Endothelial cell of umbilical vein (primary cell): ENCODE results near the gene KIDINS220. TPM values are rescaled to one million over a fixed set of nuclear protein-coding genes. Genes with fewer than 3 reads are reported as not detected.

Experiments used
- BruUV-seq: library from RNA; stranded (reverse); fragments of 400-500 nt; replicated peaks from 2 replicates; lab custom pipeline; 2021; lab: Mats Ljungman, UMichigan
- CTCF ChIA-PET: fragments of 300-600, 350-600 bp; sonication (Branson Sonifier 250); formaldehyde crosslinking; loops from one replicate; lab custom pipeline; 2021; ENCODE audit warnings: antibody characterized with exemption, inconsistent platforms; lab: Charles Lee
- POLR2A ChIA-PET: fragments of 300-600, 350-600 bp; sonication (Branson Sonifier 250); formaldehyde crosslinking; loops from one replicate; lab custom pipeline; 2021; ENCODE audit warnings: antibody characterized with exemption, inconsistent platforms; lab: Charles Lee
- DNase-seq: peaks from one replicate; pipeline ENCODE4 v3.0.0-alpha.2; 2011; ENCODE audit warnings: low read depth, low spot score
- FAIRE-seq: peaks from 2 replicates; lab custom pipeline; 2011; peaks lifted over from hg19 to GRCh38; lab: Jason Lieb, UNC
- H2AFZ ChIP-seq: 2 replicates; pipeline ENCODE4 v1.6.0; 2012; ENCODE audit warnings: low read depth, low read length, control low read depth, inconsistent platforms
- H3K27ac ChIP-seq: 2 replicates; pipeline ENCODE4 v1.5.1; 2011; ENCODE audit warnings: low read depth, mild to moderate bottlenecking, control low read depth, low read length, moderate library complexity; ENCODE audit not compliant: insufficient read depth
- H3K27me3 ChIP-seq, 2 experiments: 2 replicates each; pipeline versions ENCODE4 v1.6.0 to v1.6.1; 2011; ENCODE audit warnings: low read length in 2 of 2, mixed read lengths in 1 of 2; ENCODE audit not compliant: control insufficient read depth in 2 of 2, insufficient read depth in 2 of 2
- H3K36me3 ChIP-seq, 2 experiments: 2 replicates in 1 of 2; 3 replicates in 1 of 2; pipeline ENCODE4 v1.5.1; 2011; ENCODE audit warnings: low read length in 2 of 2, mild to moderate bottlenecking in 1 of 2, moderate library complexity in 1 of 2; ENCODE audit not compliant: control insufficient read depth in 2 of 2, insufficient read depth in 2 of 2; ENCODE audit errors: extremely low read depth in 1 of 2
- H3K4me1 ChIP-seq: 3 replicates; pipeline ENCODE4 v1.5.1; 2011; ENCODE audit warnings: mild to moderate bottlenecking, low read length; ENCODE audit not compliant: control insufficient read depth, insufficient read depth; ENCODE audit errors: extremely low read depth
- H3K4me2 ChIP-seq: 2 replicates; pipeline ENCODE4 v1.6.1; 2011; ENCODE audit warnings: low read length, control low read depth, mixed read lengths; ENCODE audit not compliant: insufficient read depth
- H3K4me3 ChIP-seq, 3 experiments: fragments of 200-600 bp in 1 of 3; sonication (generic), shearing (Covaris generic) in 1 of 3; replicated peaks in 1 of 3; 2 replicates each; pipeline ENCODE4 v1.5.1; 2011 to 2016; ENCODE audit warnings: control low read depth in 3 of 3, low read length in 3 of 3, mild to moderate bottlenecking in 2 of 3, inconsistent platforms in 1 of 3, low read depth in 1 of 3, moderate library complexity in 1 of 3; ENCODE audit not compliant: insufficient read depth in 1 of 3
- H3K79me2 ChIP-seq: 2 replicates; pipeline ENCODE4 v1.6.0; 2012; ENCODE audit warnings: low read length, inconsistent platforms; ENCODE audit not compliant: control insufficient read depth, insufficient read depth
- H3K9ac ChIP-seq: replicated peaks from 2 replicates; pipeline ENCODE3; 2011; ENCODE audit warnings: low read length, control low read depth; ENCODE audit not compliant: insufficient read depth; ENCODE audit errors: extremely low read depth
- H3K9me1 ChIP-seq: replicated peaks from 3 replicates; pipeline ENCODE4 v1.6.0; 2011; ENCODE audit warnings: mild to moderate bottlenecking, low read length; ENCODE audit not compliant: control insufficient read depth, insufficient read depth; ENCODE audit errors: extremely low read depth
- H3K9me3 ChIP-seq: replicated peaks from 2 replicates; pipeline ENCODE4 v1.5.1; 2012; ENCODE audit warnings: low read length, inconsistent platforms; ENCODE audit not compliant: control insufficient read depth, insufficient read depth
- H4K20me1 ChIP-seq: replicated peaks from 2 replicates; pipeline ENCODE3; 2011; ENCODE audit warnings: mild to moderate bottlenecking, low read length; ENCODE audit not compliant: control insufficient read depth, insufficient read depth; ENCODE audit errors: extremely low read depth
- EZH2 ChIP-seq: IDR thresholded peaks from 2 replicates; pipeline ENCODE4 v1.6.1; 2012; ENCODE audit warnings: borderline replicate concordance, low read depth, mild to moderate bottlenecking, moderate library complexity, low read length, inconsistent platforms; ENCODE audit not compliant: severe bottlenecking
- FOS ChIP-seq: IDR thresholded peaks from 2 replicates; pipeline ENCODE4 v1.6.1; 2011; ENCODE audit warnings: mild to moderate bottlenecking, low read length, moderate library complexity, borderline replicate concordance; ENCODE audit not compliant: insufficient read depth
- GATA2 ChIP-seq: IDR thresholded peaks from 2 replicates; pipeline ENCODE4 v1.7.0; 2011; ENCODE audit warnings: low read depth, mild to moderate bottlenecking, moderate library complexity, mixed read lengths, low read length; ENCODE audit not compliant: insufficient read length, insufficient read depth
- JUN ChIP-seq: IDR thresholded peaks from 2 replicates; pipeline ENCODE4 v1.6.1; 2011; ENCODE audit warnings: borderline replicate concordance, low read depth; ENCODE audit not compliant: insufficient read length, insufficient read depth
- MYC ChIP-seq: IDR thresholded peaks from one replicate; pipeline ENCODE4 v1.6.1; 2011; ENCODE audit warnings: mild to moderate bottlenecking, low read depth, low read length
- POLR2A ChIP-seq: IDR thresholded peaks from 2 replicates; pipeline ENCODE4 v1.6.1; 2012; ENCODE audit warnings: low read depth, mild to moderate bottlenecking, control low read depth, low read length
- POLR2AphosphoS5 ChIP-seq: IDR thresholded peaks from 2 replicates; pipeline ENCODE4 v1.6.1; 2012; ENCODE audit warnings: low read depth, mild to moderate bottlenecking, control low read depth, low read length, moderate library complexity; ENCODE audit not compliant: insufficient read depth
- dilution Hi-C: fragments of 300-500 bp; cut with MboI; formaldehyde crosslinking; loops from one replicate; pipeline ENCODE4 v1.15.0; 2019; ENCODE audit warnings: low sequenced_read_pairs; ENCODE audit not compliant: extremely low pct_ligation_motif_present
- intact Hi-C: fragments of 100-400 bp; cut with micrococcal nuclease; formaldehyde crosslinking; loops from one replicate; pipeline ENCODE4 v1.10.0; 2022
- polyA plus RNA-seq, 4 experiments: library from polyadenylated mRNA; depleted of rRNA in 3 of 4; stranded (reverse) in 3 of 4; unstranded in 1 of 4; fragments of >200 nt; gene quantifications; 2 replicates each; pipeline versions ENCODE4 v1.2.1 to v1.2.3, GENCODE V29; 2011 to 2012; ENCODE audit warnings: missing spikeins in 1 of 4
- total RNA-seq: library from RNA; stranded (reverse); gene quantifications from 2 replicates; pipeline ENCODE4 v1.2.3, GENCODE V29; 2021
- TF ChIP-seq, protein P1 (sequence below): IDR thresholded peaks from 2 replicates; pipeline ENCODE4 v1.6.1; 2011; ENCODE audit not compliant: insufficient read depth, insufficient read length
- TF ChIP-seq, protein P2 (sequence below), 2 donors: IDR thresholded peaks; 1 replicate in 1 of 2; 2 replicates in 1 of 2; pipeline ENCODE4 v1.5.1; 2011; ENCODE audit warnings: low read length in 2 of 2, mild to moderate bottlenecking in 2 of 2, moderate library complexity in 2 of 2, control low read depth in 1 of 2, inconsistent platforms in 1 of 2, low read depth in 1 of 2; ENCODE audit not compliant: insufficient read depth in 1 of 2; ENCODE audit errors: extremely low read depth in 1 of 2

KIDINS220 gene
- total and polyA plus RNA-seq, 2 donors (not counting 3 experiments of a cell fraction or from before 2014, with no cell fraction given) = 33.9 to 41.3 TPM

DNA sequence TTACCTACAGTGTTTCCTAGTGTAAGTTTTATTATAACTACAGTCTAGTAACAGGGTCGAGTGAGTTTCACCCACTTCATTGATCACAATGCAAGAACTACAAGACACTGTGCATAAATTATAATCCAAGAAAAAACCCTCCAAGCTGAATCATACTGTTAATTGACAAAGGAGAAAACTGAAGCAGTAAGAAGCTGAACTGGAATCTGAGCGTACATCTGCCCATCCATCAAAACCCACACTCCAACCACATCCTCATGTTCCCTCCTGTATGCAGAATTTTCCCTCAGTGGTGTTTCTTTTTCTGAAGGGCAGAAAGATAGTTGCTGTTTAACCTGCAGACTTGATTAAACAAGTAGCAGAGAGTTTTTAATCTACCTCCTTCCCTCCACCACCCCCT lies 49.5 kb upstream of the KIDINS220 start:
- DNase-seq (no peak), FAIRE-seq (no peak)
- Histone ChIP-seq H3K9me3 (no peaks in the 10 kb centered on the region), H3K79me2 (no peaks in the 10 kb centered on the region), H3K27me3 (no peaks in the 10 kb centered on the region), H3K9ac (no peak overlapping the region), H3K4me1 (no peaks in the 10 kb centered on the region), H2AFZ (no peak overlapping the region), H3K9me1 (no peaks in the 10 kb centered on the region), H3K4me2 (no peak overlapping the region), H3K27ac (no peak overlapping the region), H3K4me3 (no peak overlapping the region), H3K36me3 (no peaks in the 10 kb centered on the region), H4K20me1 (no peaks in the 10 kb centered on the region)
- no TSS peak for BruUV-seq
- intact Hi-C loops (no loop called here), dilution Hi-C loops (no loop called here)
- ChIA-PET POLR2A (no interaction called here), CTCF (no interaction called here)
- TF ChIP-seq EZH2 (no peak), MYC (no peak), GATA2 (no peak)

DNA sequence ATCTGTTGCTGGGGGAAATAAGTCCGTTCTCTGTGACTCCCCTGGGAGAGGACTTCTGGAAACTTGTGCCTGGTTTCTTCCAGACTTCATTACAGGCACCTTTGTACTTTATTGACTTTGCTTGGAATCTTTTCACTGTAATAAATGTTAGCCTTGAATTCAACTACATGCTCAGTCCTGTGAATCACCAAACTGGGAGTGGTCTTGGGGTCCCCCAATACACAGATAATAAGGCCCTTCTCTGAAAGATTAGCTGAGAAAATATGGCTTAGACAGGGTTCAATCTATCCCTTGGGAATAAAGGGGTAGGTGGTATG lies 48.7 kb upstream of the KIDINS220 start:
- no peak for DNase-seq

More for the DNA sequence above, 48.7 kb upstream of the KIDINS220 start:
- no peak overlapping the region for H3K4me2 ChIP-seq
- ChIA-PET CTCF (no interaction called here), POLR2A (no interaction called here)
- dilution Hi-C loops (no loop called here), intact Hi-C loops (no loop called here)
- H3K27me3 ChIP-seq = no peaks in the 10 kb centered on the region
- H3K9me1 ChIP-seq = no peaks in the 10 kb centered on the region
- no TSS peak for BruUV-seq
- no peaks in the 10 kb centered on the region for H4K20me1 ChIP-seq
- TF ChIP-seq, protein P1, sequence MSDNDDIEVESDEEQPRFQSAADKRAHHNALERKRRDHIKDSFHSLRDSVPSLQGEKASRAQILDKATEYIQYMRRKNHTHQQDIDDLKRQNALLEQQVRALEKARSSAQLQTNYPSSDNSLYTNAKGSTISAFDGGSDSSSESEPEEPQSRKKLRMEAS = no peak
- TF ChIP-seq POLR2AphosphoS5 (no peak), EZH2 (no peak), MYC (no peak), GATA2 (no peak), FOS (no peak), JUN (no peak), POLR2A (no peak)
- TF ChIP-seq, protein P2, sequence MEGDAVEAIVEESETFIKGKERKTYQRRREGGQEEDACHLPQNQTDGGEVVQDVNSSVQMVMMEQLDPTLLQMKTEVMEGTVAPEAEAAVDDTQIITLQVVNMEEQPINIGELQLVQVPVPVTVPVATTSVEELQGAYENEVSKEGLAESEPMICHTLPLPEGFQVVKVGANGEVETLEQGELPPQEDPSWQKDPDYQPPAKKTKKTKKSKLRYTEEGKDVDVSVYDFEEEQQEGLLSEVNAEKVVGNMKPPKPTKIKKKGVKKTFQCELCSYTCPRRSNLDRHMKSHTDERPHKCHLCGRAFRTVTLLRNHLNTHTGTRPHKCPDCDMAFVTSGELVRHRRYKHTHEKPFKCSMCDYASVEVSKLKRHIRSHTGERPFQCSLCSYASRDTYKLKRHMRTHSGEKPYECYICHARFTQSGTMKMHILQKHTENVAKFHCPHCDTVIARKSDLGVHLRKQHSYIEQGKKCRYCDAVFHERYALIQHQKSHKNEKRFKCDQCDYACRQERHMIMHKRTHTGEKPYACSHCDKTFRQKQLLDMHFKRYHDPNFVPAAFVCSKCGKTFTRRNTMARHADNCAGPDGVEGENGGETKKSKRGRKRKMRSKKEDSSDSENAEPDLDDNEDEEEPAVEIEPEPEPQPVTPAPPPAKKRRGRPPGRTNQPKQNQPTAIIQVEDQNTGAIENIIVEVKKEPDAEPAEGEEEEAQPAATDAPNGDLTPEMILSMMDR (IDR thresholded peaks at IDR 0.05; ENCODE audit: extremely low read depth in 1 of 2, insufficient read depth in 1 of 2, low read depth in 1 of 2, low read length in 2 of 2) = no peak
- no peaks in the 10 kb centered on the region for H3K9me3 ChIP-seq
- H3K27ac ChIP-seq = no peak overlapping the region
- H2AFZ ChIP-seq = no peak overlapping the region
- H3K4me3 ChIP-seq = no peak overlapping the region
- H3K9ac ChIP-seq = no peak overlapping the region
- no peak for FAIRE-seq
- no peaks in the 10 kb centered on the region for H3K4me1 ChIP-seq
- H3K36me3 ChIP-seq = no peaks in the 10 kb centered on the region
- H3K79me2 ChIP-seq = no peaks in the 10 kb centered on the region
